Endothelial cell of umbilical vein (primary cell): ENCODE measurements around the gene TAS2R41. TPM values are rescaled to one million over a fixed set of nuclear protein-coding genes. Genes with fewer than 3 reads are reported as not detected.
"Not testable (repeated sequence)": the region's sequence is repeated elsewhere in the genome, so short reads cannot be mapped to it uniquely, and the experiment has no call there.

ENCODE experiments used
- BruUV-seq: library from RNA; stranded (reverse); fragments of 400-500 nt; replicated peaks from 2 replicates; lab custom pipeline; 2021; lab: Mats Ljungman, UMichigan
- CTCF ChIA-PET: fragments of 300-600, 350-600 bp; sonication (Branson Sonifier 250); formaldehyde crosslinking; loops from one replicate; lab custom pipeline; 2021; ENCODE audit warnings: antibody characterized with exemption, inconsistent platforms; lab: Charles Lee
- POLR2A ChIA-PET: fragments of 300-600, 350-600 bp; sonication (Branson Sonifier 250); formaldehyde crosslinking; loops from one replicate; lab custom pipeline; 2021; ENCODE audit warnings: antibody characterized with exemption, inconsistent platforms; lab: Charles Lee
- DNase-seq: peaks from one replicate; pipeline ENCODE4 v3.0.0-alpha.2; 2011; ENCODE audit warnings: low read depth, low spot score
- FAIRE-seq: peaks from 2 replicates; lab custom pipeline; 2011; peaks lifted over from hg19 to GRCh38; lab: Jason Lieb, UNC
- H2AFZ ChIP-seq: 2 replicates; pipeline ENCODE4 v1.6.0; 2012; ENCODE audit warnings: low read depth, low read length, control low read depth, inconsistent platforms
- H3K27ac ChIP-seq: 2 replicates; pipeline ENCODE4 v1.5.1; 2011; ENCODE audit warnings: low read depth, mild to moderate bottlenecking, control low read depth, low read length, moderate library complexity; ENCODE audit not compliant: insufficient read depth
- H3K27me3 ChIP-seq, 2 experiments: 2 replicates each; pipeline versions ENCODE4 v1.6.0 to v1.6.1; 2011; ENCODE audit warnings: low read length in 2 of 2, mixed read lengths in 1 of 2; ENCODE audit not compliant: control insufficient read depth in 2 of 2, insufficient read depth in 2 of 2
- H3K36me3 ChIP-seq, 2 experiments: 2 replicates in 1 of 2; 3 replicates in 1 of 2; pipeline ENCODE4 v1.5.1; 2011; ENCODE audit warnings: low read length in 2 of 2, mild to moderate bottlenecking in 1 of 2, moderate library complexity in 1 of 2; ENCODE audit not compliant: control insufficient read depth in 2 of 2, insufficient read depth in 2 of 2; ENCODE audit errors: extremely low read depth in 1 of 2
- H3K4me1 ChIP-seq: 3 replicates; pipeline ENCODE4 v1.5.1; 2011; ENCODE audit warnings: mild to moderate bottlenecking, low read length; ENCODE audit not compliant: control insufficient read depth, insufficient read depth; ENCODE audit errors: extremely low read depth
- H3K4me2 ChIP-seq: 2 replicates; pipeline ENCODE4 v1.6.1; 2011; ENCODE audit warnings: low read length, control low read depth, mixed read lengths; ENCODE audit not compliant: insufficient read depth
- H3K4me3 ChIP-seq, 3 experiments: fragments of 200-600 bp in 1 of 3; sonication (generic), shearing (Covaris generic) in 1 of 3; replicated peaks in 1 of 3; 2 replicates each; pipeline ENCODE4 v1.5.1; 2011 to 2016; ENCODE audit warnings: control low read depth in 3 of 3, low read length in 3 of 3, mild to moderate bottlenecking in 2 of 3, inconsistent platforms in 1 of 3, low read depth in 1 of 3, moderate library complexity in 1 of 3; ENCODE audit not compliant: insufficient read depth in 1 of 3
- H3K79me2 ChIP-seq: 2 replicates; pipeline ENCODE4 v1.6.0; 2012; ENCODE audit warnings: low read length, inconsistent platforms; ENCODE audit not compliant: control insufficient read depth, insufficient read depth
- H3K9ac ChIP-seq: replicated peaks from 2 replicates; pipeline ENCODE3; 2011; ENCODE audit warnings: low read length, control low read depth; ENCODE audit not compliant: insufficient read depth; ENCODE audit errors: extremely low read depth
- H3K9me1 ChIP-seq: replicated peaks from 3 replicates; pipeline ENCODE4 v1.6.0; 2011; ENCODE audit warnings: mild to moderate bottlenecking, low read length; ENCODE audit not compliant: control insufficient read depth, insufficient read depth; ENCODE audit errors: extremely low read depth
- H3K9me3 ChIP-seq: replicated peaks from 2 replicates; pipeline ENCODE4 v1.5.1; 2012; ENCODE audit warnings: low read length, inconsistent platforms; ENCODE audit not compliant: control insufficient read depth, insufficient read depth
- H4K20me1 ChIP-seq: replicated peaks from 2 replicates; pipeline ENCODE3; 2011; ENCODE audit warnings: mild to moderate bottlenecking, low read length; ENCODE audit not compliant: control insufficient read depth, insufficient read depth; ENCODE audit errors: extremely low read depth
- EZH2 ChIP-seq: IDR thresholded peaks from 2 replicates; pipeline ENCODE4 v1.6.1; 2012; ENCODE audit warnings: borderline replicate concordance, low read depth, mild to moderate bottlenecking, moderate library complexity, low read length, inconsistent platforms; ENCODE audit not compliant: severe bottlenecking
- POLR2A ChIP-seq: IDR thresholded peaks from 2 replicates; pipeline ENCODE4 v1.6.1; 2012; ENCODE audit warnings: low read depth, mild to moderate bottlenecking, control low read depth, low read length
- POLR2AphosphoS5 ChIP-seq: IDR thresholded peaks from 2 replicates; pipeline ENCODE4 v1.6.1; 2012; ENCODE audit warnings: low read depth, mild to moderate bottlenecking, control low read depth, low read length, moderate library complexity; ENCODE audit not compliant: insufficient read depth
- dilution Hi-C: fragments of 300-500 bp; cut with MboI; formaldehyde crosslinking; loops from one replicate; pipeline ENCODE4 v1.15.0; 2019; ENCODE audit warnings: low sequenced_read_pairs; ENCODE audit not compliant: extremely low pct_ligation_motif_present
- intact Hi-C: fragments of 100-400 bp; cut with micrococcal nuclease; formaldehyde crosslinking; loops from one replicate; pipeline ENCODE4 v1.10.0; 2022
- polyA plus RNA-seq, 4 experiments: library from polyadenylated mRNA; depleted of rRNA in 3 of 4; stranded (reverse) in 3 of 4; unstranded in 1 of 4; fragments of >200 nt; gene quantifications; 2 replicates each; pipeline versions ENCODE4 v1.2.1 to v1.2.3, GENCODE V29; 2011 to 2012; ENCODE audit warnings: missing spikeins in 1 of 4
- total RNA-seq: library from RNA; stranded (reverse); gene quantifications from 2 replicates; pipeline ENCODE4 v1.2.3, GENCODE V29; 2021

Gene TAS2R41
- total and polyA plus RNA-seq, 2 donors (not counting 3 experiments of a cell fraction or from before 2014, with no cell fraction given): not detected

GRCh38 chr7:143485500-143485899 lies 7.8 kb downstream of the TAS2R41 start:
- H2AFZ ChIP-seq: no peak overlapping the region
- intact Hi-C loops (no loop called here), dilution Hi-C loops (no loop called here)
- ChIA-PET POLR2A (no interaction called here), CTCF (interaction anchor here (1.0 to 2.0 kb wide), 3 partner anchors 68 to 270 kb away, joined by 3 to 4 read pairs (median 3); no protein-coding TSS in a partner anchor)
- H3K4me2 ChIP-seq: no peak overlapping the region
- no peaks in the 10 kb centered on the region for H3K79me2 ChIP-seq
- no peak overlapping the region for H3K27ac ChIP-seq
- no peak overlapping the region for H3K4me3 ChIP-seq
- FAIRE-seq (no peak), DNase-seq (no peak)
- BruUV-seq: no TSS peak
- no peaks in the 10 kb centered on the region for H3K27me3 ChIP-seq
- H3K9ac ChIP-seq: no peak overlapping the region
- TF ChIP-seq POLR2AphosphoS5 (no peak), EZH2 (no peak), POLR2A (no peak)
- H3K36me3 ChIP-seq: no peaks in the 10 kb centered on the region
- H3K4me1 ChIP-seq: peaks cover 3% of the 10 kb centered on the region
- H3K9me1 ChIP-seq: no peaks in the 10 kb centered on the region
- no peaks in the 10 kb centered on the region for H3K9me3 ChIP-seq
- H4K20me1 ChIP-seq: no peaks in the 10 kb centered on the region

GRCh38 chr7:143486266-143486665 lies 8.6 kb downstream of the TAS2R41 start:
- POLR2A ChIA-PET, H4K20me1 ChIP-seq, intact Hi-C loops, H3K4me3 ChIP-seq, H3K9me3 ChIP-seq, H3K9ac ChIP-seq, DNase-seq, H3K27me3 ChIP-seq, H3K4me2 ChIP-seq, H2AFZ ChIP-seq, H3K79me2 ChIP-seq, FAIRE-seq, H3K27ac ChIP-seq, dilution Hi-C loops, H3K9me1 ChIP-seq, BruUV-seq, H3K36me3 ChIP-seq: not testable (repeated sequence)
- H3K4me1 ChIP-seq: peaks cover 11% of the 10 kb centered on the region
- CTCF ChIA-PET: interaction anchor here (1.0 to 2.0 kb wide), 3 partner anchors 69 to 271 kb away, joined by 3 to 4 read pairs (median 3); no protein-coding TSS in a partner anchor
